ENCODE results near the gene TOX2.

The TOX2 gene, protein sequence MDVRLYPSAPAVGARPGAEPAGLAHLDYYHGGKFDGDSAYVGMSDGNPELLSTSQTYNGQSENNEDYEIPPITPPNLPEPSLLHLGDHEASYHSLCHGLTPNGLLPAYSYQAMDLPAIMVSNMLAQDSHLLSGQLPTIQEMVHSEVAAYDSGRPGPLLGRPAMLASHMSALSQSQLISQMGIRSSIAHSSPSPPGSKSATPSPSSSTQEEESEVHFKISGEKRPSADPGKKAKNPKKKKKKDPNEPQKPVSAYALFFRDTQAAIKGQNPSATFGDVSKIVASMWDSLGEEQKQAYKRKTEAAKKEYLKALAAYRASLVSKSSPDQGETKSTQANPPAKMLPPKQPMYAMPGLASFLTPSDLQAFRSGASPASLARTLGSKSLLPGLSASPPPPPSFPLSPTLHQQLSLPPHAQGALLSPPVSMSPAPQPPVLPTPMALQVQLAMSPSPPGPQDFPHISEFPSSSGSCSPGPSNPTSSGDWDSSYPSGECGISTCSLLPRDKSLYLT
- 0.39 to 1.7 (median 0.96) reads per million in 3 donors for total RNA-seq

- peak within 1 kb of the TSS; percentile 48 for H3K4me3 ChIP-seq (ENCODE audit: insufficient read depth, low read depth, low read length, poor library complexity, severe bottlenecking)
- H3K4me1 ChIP-seq (ENCODE audit: control insufficient read depth, insufficient read depth, low read length, poor library complexity, severe bottlenecking), result peaks cover 21% of the 10 kb centered on the region
- H3K36me3 ChIP-seq (ENCODE audit: control insufficient read depth, insufficient read depth, low read length), result no peaks in the 10 kb centered on the region
- H3K9me3 ChIP-seq (ENCODE audit: control insufficient read depth, low read length), result no peaks in the 10 kb centered on the region
- H3K27ac ChIP-seq (ENCODE audit: insufficient read depth, low read length, poor library complexity, severe bottlenecking), result no peak within 1 kb of the TSS
- DNase-seq, result peak; percentile 13 to 36 (median 19)
- H3K27me3 ChIP-seq (replicated peaks; ENCODE audit: control insufficient read depth, insufficient read depth, low read length, poor library complexity, severe bottlenecking), result peaks cover 25% of the 10 kb centered on the region
Observed at GRCh38 chr20:43914311-43915210, at the start of gene TOX2. Gene TOX2, plus strand, starts transcription at chr20:43914852. Its CDS starts 40 bp downstream, at chr20:43914892.

GRCh38 chr20:43868091-43868490 lies 46.6 kb upstream of the TOX2 start:
- H3K36me3 ChIP-seq (ENCODE audit: control insufficient read depth, insufficient read depth, low read length), result no peaks in the 10 kb centered on the region
- no peak for DNase-seq
- no peak overlapping the region for H3K4me3 ChIP-seq (ENCODE audit: insufficient read depth, low read depth, low read length, poor library complexity, severe bottlenecking)
- no peak overlapping the region for H3K27ac ChIP-seq (ENCODE audit: insufficient read depth, low read length, poor library complexity, severe bottlenecking)
- H3K4me1 ChIP-seq (ENCODE audit: control insufficient read depth, insufficient read depth, low read length, poor library complexity, severe bottlenecking), result no peaks in the 10 kb centered on the region
- H3K9me3 ChIP-seq (ENCODE audit: control insufficient read depth, low read length), result no peaks in the 10 kb centered on the region
- no peaks in the 10 kb centered on the region for H3K27me3 ChIP-seq (replicated peaks; ENCODE audit: control insufficient read depth, insufficient read depth, low read length, poor library complexity, severe bottlenecking)

- no peak overlapping the region for H3K27ac ChIP-seq (ENCODE audit: insufficient read depth, low read length, poor library complexity, severe bottlenecking)
- no peak overlapping the region for H3K4me3 ChIP-seq (ENCODE audit: insufficient read depth, low read depth, low read length, poor library complexity, severe bottlenecking)
- no peak for DNase-seq
- H3K36me3 ChIP-seq (ENCODE audit: control insufficient read depth, insufficient read depth, low read length), result no peaks in the 10 kb centered on the region
- no peaks in the 10 kb centered on the region for H3K4me1 ChIP-seq (ENCODE audit: control insufficient read depth, insufficient read depth, low read length, poor library complexity, severe bottlenecking)
- H3K9me3 ChIP-seq (ENCODE audit: control insufficient read depth, low read length), result no peaks in the 10 kb centered on the region
- H3K27me3 ChIP-seq (replicated peaks; ENCODE audit: control insufficient read depth, insufficient read depth, low read length, poor library complexity, severe bottlenecking), result no peaks in the 10 kb centered on the region
Observed at GRCh38 chr20:43870484-43870883, 44.2 kb upstream of the TOX2 start.

GRCh38 chr20:43878776-43879175 lies 35.9 kb upstream of the TOX2 start:
- no peak overlapping the region for H3K4me3 ChIP-seq (ENCODE audit: insufficient read depth, low read depth, low read length, poor library complexity, severe bottlenecking)
- no peaks in the 10 kb centered on the region for H3K36me3 ChIP-seq (ENCODE audit: control insufficient read depth, insufficient read depth, low read length)
- no peak overlapping the region for H3K27ac ChIP-seq (ENCODE audit: insufficient read depth, low read length, poor library complexity, severe bottlenecking)
- no peaks in the 10 kb centered on the region for H3K27me3 ChIP-seq (replicated peaks; ENCODE audit: control insufficient read depth, insufficient read depth, low read length, poor library complexity, severe bottlenecking)
- no peak for DNase-seq
- no peaks in the 10 kb centered on the region for H3K4me1 ChIP-seq (ENCODE audit: control insufficient read depth, insufficient read depth, low read length, poor library complexity, severe bottlenecking)
- no peaks in the 10 kb centered on the region for H3K9me3 ChIP-seq (ENCODE audit: control insufficient read depth, low read length)

- no peaks in the 10 kb centered on the region for H3K9me3 ChIP-seq (ENCODE audit: control insufficient read depth, low read length)
- H3K4me3 ChIP-seq (ENCODE audit: insufficient read depth, low read depth, low read length, poor library complexity, severe bottlenecking), result no peak overlapping the region
- no peaks in the 10 kb centered on the region for H3K4me1 ChIP-seq (ENCODE audit: control insufficient read depth, insufficient read depth, low read length, poor library complexity, severe bottlenecking)
- no peaks in the 10 kb centered on the region for H3K36me3 ChIP-seq (ENCODE audit: control insufficient read depth, insufficient read depth, low read length)
- DNase-seq, result no peak
- H3K27ac ChIP-seq (ENCODE audit: insufficient read depth, low read length, poor library complexity, severe bottlenecking), result no peak overlapping the region
- H3K27me3 ChIP-seq (replicated peaks; ENCODE audit: control insufficient read depth, insufficient read depth, low read length, poor library complexity, severe bottlenecking), result no peaks in the 10 kb centered on the region
Observed at GRCh38 chr20:43893930-43894329, 20.7 kb upstream of the TOX2 start.

- H3K4me1 ChIP-seq (ENCODE audit: control insufficient read depth, insufficient read depth, low read length, poor library complexity, severe bottlenecking), result no peaks in the 10 kb centered on the region
- H3K9me3 ChIP-seq (ENCODE audit: control insufficient read depth, low read length), result no peaks in the 10 kb centered on the region
- H3K27ac ChIP-seq (ENCODE audit: insufficient read depth, low read length, poor library complexity, severe bottlenecking), result no peak overlapping the region
- no peaks in the 10 kb centered on the region for H3K27me3 ChIP-seq (replicated peaks; ENCODE audit: control insufficient read depth, insufficient read depth, low read length, poor library complexity, severe bottlenecking)
- no peak overlapping the region for H3K4me3 ChIP-seq (ENCODE audit: insufficient read depth, low read depth, low read length, poor library complexity, severe bottlenecking)
- no peaks in the 10 kb centered on the region for H3K36me3 ChIP-seq (ENCODE audit: control insufficient read depth, insufficient read depth, low read length)
- DNase-seq, result no peak
Observed at GRCh38 chr20:43894491-43894890, 20.2 kb upstream of the TOX2 start.

- Histone ChIP-seq H3K4me1 (ENCODE audit: control insufficient read depth, insufficient read depth, low read length, poor library complexity, severe bottlenecking) (no peaks in the 10 kb centered on the region), H3K9me3 (ENCODE audit: control insufficient read depth, low read length) (no peaks in the 10 kb centered on the region), H3K4me3 (ENCODE audit: insufficient read depth, low read depth, low read length, poor library complexity, severe bottlenecking) (no peak overlapping the region), H3K36me3 (ENCODE audit: control insufficient read depth, insufficient read depth, low read length) (no peaks in the 10 kb centered on the region), H3K27ac (ENCODE audit: insufficient read depth, low read length, poor library complexity, severe bottlenecking) (no peak overlapping the region), H3K27me3 (replicated peaks; ENCODE audit: control insufficient read depth, insufficient read depth, low read length, poor library complexity, severe bottlenecking) (no peaks in the 10 kb centered on the region)
- no peak for DNase-seq
Observed at GRCh38 chr20:43895235-43895634, 19.4 kb upstream of the TOX2 start.

- H3K36me3 ChIP-seq (ENCODE audit: control insufficient read depth, insufficient read depth, low read length), result no peaks in the 10 kb centered on the region
- no peak overlapping the region for H3K4me3 ChIP-seq (ENCODE audit: insufficient read depth, low read depth, low read length, poor library complexity, severe bottlenecking)
- DNase-seq, result no peak
- no peaks in the 10 kb centered on the region for H3K27me3 ChIP-seq (replicated peaks; ENCODE audit: control insufficient read depth, insufficient read depth, low read length, poor library complexity, severe bottlenecking)
- H3K9me3 ChIP-seq (ENCODE audit: control insufficient read depth, low read length), result no peaks in the 10 kb centered on the region
- H3K27ac ChIP-seq (ENCODE audit: insufficient read depth, low read length, poor library complexity, severe bottlenecking), result no peak overlapping the region
- H3K4me1 ChIP-seq (ENCODE audit: control insufficient read depth, insufficient read depth, low read length, poor library complexity, severe bottlenecking), result no peaks in the 10 kb centered on the region
Observed at GRCh38 chr20:43899274-43900120, 15.2 kb upstream of the TOX2 start.

DNA sequence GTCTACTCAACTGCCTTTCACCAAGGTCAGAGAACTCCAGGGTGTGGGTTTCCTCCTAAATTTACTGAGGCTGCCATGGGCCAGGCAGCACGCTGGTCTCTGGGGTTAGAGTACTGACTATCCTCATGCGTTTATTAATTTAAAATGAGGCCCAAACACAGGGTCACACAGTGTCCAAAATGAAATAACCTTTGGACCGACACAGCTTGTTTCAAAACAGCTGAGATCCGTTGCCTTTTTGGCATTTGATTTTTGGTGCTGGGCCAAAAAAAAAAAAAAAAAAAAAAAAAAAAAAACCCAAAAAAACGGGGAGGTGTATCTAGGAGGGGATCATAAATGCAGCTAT lies 14.6 kb upstream of the TOX2 start:
- Histone ChIP-seq H3K4me1 (ENCODE audit: control insufficient read depth, insufficient read depth, low read length, poor library complexity, severe bottlenecking) (no peaks in the 10 kb centered on the region), H3K27ac (ENCODE audit: insufficient read depth, low read length, poor library complexity, severe bottlenecking) (no peak overlapping the region), H3K36me3 (ENCODE audit: control insufficient read depth, insufficient read depth, low read length) (no peaks in the 10 kb centered on the region), H3K4me3 (ENCODE audit: insufficient read depth, low read depth, low read length, poor library complexity, severe bottlenecking) (no peak overlapping the region), H3K9me3 (ENCODE audit: control insufficient read depth, low read length) (no peaks in the 10 kb centered on the region), H3K27me3 (replicated peaks; ENCODE audit: control insufficient read depth, insufficient read depth, low read length, poor library complexity, severe bottlenecking) (no peaks in the 10 kb centered on the region)
- no peak for DNase-seq
